Measurements from ENCODE around the gene CUX1.

DNA sequence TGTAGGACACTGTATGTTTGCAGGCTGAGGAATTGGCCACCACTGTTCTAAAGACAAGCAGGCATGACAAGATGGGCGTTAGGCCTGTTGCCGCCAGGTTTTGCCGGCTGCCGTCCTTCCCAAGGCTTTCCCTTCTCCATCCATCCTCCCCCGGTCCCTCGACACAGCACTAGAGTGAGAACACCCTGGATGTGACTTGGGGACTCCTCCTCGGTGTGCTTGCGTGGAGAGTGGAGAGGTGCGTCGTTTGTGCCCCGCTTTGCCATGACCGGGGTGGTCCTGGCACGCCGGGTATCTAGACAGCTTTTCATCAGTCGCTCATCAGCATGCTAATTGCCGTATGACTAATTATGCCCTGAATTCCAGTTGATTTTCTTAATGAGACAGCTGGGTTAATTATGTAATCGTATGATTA lies 262.6 kb downstream of the CUX1 start:
- no peak for TF ChIP-seq POLR2AphosphoS5 (IDR thresholded peaks at IDR 0.05; ENCODE audit: low read depth, low read length)
- no peak for TF ChIP-seq POLR2A (IDR thresholded peaks at IDR 0.05; ENCODE audit: low read depth, low read length)

All from GM12892 (cell line).